ENCODE measurements around the gene LRP8.

DNA sequence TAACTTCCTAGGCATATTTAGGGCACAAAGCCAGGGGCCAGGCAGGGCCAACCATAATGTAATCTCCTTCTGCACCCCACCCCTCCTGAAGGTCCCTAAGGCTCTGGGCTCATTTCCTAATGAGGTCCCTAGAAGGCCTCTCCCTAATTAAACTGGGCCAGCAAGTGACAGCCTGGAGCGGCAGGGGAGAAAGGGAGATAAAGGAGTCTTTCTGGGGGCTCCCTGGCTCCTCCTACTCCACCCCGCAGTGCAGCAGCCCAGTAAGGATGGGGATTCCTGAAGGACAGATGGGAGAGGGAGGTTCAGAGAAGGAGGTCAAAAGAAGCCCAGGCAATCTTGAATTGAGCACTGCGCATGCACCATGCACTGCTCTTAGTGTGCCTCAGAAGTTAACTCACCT is 12.8 kb downstream of the LRP8 start:
- TF ChIP-seq, protein P1, sequence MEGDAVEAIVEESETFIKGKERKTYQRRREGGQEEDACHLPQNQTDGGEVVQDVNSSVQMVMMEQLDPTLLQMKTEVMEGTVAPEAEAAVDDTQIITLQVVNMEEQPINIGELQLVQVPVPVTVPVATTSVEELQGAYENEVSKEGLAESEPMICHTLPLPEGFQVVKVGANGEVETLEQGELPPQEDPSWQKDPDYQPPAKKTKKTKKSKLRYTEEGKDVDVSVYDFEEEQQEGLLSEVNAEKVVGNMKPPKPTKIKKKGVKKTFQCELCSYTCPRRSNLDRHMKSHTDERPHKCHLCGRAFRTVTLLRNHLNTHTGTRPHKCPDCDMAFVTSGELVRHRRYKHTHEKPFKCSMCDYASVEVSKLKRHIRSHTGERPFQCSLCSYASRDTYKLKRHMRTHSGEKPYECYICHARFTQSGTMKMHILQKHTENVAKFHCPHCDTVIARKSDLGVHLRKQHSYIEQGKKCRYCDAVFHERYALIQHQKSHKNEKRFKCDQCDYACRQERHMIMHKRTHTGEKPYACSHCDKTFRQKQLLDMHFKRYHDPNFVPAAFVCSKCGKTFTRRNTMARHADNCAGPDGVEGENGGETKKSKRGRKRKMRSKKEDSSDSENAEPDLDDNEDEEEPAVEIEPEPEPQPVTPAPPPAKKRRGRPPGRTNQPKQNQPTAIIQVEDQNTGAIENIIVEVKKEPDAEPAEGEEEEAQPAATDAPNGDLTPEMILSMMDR (IDR thresholded peaks at IDR 0.05), result no peak
- no peak for TF ChIP-seq POLR2A (IDR thresholded peaks at IDR 0.05)
